ENCODE measurements around the gene BCAS3.
"Not testable (repeated sequence)": the region's sequence is repeated elsewhere in the genome, so short reads cannot be mapped to it uniquely, and the experiment has no call there.

BCAS3 gene

DNA sequence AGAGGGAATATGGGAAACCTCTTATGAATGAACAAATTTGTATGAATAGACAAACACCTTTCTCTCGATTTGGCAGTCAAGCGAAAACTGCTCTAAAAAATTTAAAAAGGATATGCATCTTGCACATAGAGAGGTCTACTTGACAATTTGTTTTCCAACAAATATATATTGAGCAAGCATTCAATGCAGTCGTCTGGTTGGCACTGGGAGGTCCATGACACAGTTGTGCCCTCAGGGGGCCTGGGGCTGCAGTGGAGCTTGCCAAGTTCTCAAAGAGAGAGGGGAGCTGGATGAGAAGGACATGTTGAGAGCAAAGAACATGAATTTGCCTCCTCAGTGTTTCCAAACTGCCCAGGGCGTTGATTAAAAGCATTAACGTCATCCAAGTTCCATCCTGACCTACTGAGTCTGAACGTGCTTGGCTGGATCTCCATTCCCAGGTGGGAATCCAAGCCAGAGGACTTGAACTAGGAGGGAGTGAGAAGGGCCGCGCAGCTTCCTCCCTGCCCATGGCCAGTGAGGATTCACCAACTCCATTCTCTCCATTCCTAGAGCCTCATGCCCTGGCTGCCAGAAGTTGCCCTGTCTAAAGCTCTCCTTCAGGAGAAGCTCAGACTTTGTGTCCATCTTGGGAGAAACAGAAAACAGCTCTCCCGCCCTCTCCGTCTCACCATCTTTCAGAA is 746.5 kb downstream of the BCAS3 start:
- no peak for DNase-seq (ENCODE audit: low read depth)
- H3K4me3 ChIP-seq (ENCODE audit: low read depth, low read length), result no peak overlapping the region
- TF ChIP-seq, protein P1, sequence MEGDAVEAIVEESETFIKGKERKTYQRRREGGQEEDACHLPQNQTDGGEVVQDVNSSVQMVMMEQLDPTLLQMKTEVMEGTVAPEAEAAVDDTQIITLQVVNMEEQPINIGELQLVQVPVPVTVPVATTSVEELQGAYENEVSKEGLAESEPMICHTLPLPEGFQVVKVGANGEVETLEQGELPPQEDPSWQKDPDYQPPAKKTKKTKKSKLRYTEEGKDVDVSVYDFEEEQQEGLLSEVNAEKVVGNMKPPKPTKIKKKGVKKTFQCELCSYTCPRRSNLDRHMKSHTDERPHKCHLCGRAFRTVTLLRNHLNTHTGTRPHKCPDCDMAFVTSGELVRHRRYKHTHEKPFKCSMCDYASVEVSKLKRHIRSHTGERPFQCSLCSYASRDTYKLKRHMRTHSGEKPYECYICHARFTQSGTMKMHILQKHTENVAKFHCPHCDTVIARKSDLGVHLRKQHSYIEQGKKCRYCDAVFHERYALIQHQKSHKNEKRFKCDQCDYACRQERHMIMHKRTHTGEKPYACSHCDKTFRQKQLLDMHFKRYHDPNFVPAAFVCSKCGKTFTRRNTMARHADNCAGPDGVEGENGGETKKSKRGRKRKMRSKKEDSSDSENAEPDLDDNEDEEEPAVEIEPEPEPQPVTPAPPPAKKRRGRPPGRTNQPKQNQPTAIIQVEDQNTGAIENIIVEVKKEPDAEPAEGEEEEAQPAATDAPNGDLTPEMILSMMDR (IDR thresholded peaks at IDR 0.05; ENCODE audit: insufficient read depth, low read depth, low read length, missing control alignments), result no peak

DNA sequence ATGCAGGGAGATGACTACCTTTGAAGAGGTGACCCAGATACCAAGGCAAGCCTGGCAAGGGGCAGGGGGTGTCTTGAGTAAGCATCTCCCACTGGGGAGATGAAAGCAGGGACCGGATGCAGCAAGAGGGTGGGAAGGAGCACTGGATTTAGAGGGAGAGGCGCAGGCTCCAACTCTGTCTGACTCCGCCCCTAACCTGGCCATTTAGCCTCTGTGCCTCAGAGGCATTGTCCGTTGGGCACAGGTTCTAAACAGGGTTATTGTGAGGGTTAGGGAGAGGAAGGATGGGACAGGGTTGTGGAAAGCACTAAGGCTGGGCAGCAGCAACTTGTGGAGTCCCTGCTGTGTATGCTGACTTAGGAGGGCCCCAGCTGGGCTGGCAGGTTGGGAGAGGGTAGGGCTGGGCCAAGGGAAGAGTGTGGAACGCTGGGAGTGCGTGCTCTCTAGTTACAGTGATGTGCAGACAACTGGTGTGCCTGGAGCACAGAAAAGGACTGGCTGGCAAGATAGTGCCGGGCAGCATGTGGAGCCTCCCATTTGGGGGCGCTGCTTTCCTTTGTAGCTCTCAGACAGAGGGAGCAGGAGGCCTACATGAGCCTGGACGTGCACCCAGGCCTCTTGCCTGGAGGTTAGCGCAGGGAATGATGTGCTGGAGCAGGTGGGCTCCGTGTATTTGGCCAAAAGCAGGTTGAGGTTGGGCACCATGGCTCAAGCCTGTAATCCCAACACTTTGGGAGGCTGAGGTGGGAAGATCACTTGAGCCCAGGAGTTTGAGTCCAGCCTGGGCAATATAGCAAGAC is 748.2 kb downstream of the BCAS3 start:
- H3K4me3 ChIP-seq (ENCODE audit: low read depth, low read length), result no peak overlapping the region
- TF ChIP-seq, protein P1 (IDR thresholded peaks at IDR 0.05; ENCODE audit: insufficient read depth, low read depth, low read length, missing control alignments), result no peak
- no peak for DNase-seq (ENCODE audit: low read depth)

GRCh38 chr17:61426482-61427304 is 749.0 kb downstream of the BCAS3 start:
- DNase-seq (ENCODE audit: low read depth), result no peak

DNA sequence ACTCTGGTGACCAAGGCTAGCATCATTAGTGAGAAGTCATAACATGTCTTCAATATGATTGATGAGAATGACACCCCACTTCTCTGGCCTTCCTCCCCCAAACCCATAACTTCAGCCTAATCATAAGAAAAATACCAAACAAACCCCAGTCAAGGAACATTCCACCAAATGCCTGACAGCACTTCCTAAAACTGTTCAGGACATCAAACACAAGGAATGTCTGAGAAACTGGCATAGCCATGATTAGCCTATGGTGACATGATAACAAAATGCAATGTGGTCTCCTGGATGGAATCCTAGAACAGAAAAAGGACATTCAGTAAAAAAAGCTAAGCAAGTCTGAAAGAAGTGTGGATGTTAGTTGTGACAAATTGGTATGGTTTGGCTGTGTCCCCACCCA is 749.9 kb downstream of the BCAS3 start:
- no peak overlapping the region for H3K4me3 ChIP-seq (ENCODE audit: low read depth, low read length)
- TF ChIP-seq, protein P1 (IDR thresholded peaks at IDR 0.05; ENCODE audit: insufficient read depth, low read depth, low read length, missing control alignments), result no peak
- DNase-seq (ENCODE audit: low read depth), result no peak

More at GRCh38 chr17:61426482-61427304, 749.0 kb downstream of the BCAS3 start:
- no peak overlapping the region for H3K4me3 ChIP-seq (ENCODE audit: low read depth, low read length)
- TF ChIP-seq, protein P1 (IDR thresholded peaks at IDR 0.05; ENCODE audit: insufficient read depth, low read depth, low read length, missing control alignments), result no peak

DNA sequence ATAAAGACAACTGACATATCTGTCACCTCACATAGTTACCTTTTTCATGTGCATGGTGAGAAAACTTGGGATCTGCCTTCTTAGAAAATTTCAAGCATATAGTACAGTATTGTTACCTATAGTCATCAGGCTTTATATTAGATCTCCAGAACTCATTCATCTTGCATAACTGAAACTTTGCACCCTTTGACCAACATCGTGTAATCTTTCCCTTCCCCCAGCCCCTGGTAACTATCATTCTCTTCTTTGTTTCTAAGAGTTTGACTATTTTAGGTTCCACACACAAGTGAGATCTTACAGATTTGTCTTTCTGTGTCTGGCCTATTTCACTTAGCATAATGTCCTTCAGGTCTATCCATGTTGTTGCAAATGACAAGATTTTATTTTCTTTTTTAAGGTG is 751.6 kb downstream of the BCAS3 start:
- DNase-seq (ENCODE audit: low read depth), result no peak
- TF ChIP-seq, protein P1 (IDR thresholded peaks at IDR 0.05; ENCODE audit: insufficient read depth, low read depth, low read length, missing control alignments), result no peak

GRCh38 chr17:61429831-61430230 is 752.2 kb downstream of the BCAS3 start:
- H3K4me3 ChIP-seq (ENCODE audit: low read depth, low read length); DNase-seq (ENCODE audit: low read depth): not testable (repeated sequence)

More for the DNA sequence above, 751.6 kb downstream of the BCAS3 start:
- H3K4me3 ChIP-seq (ENCODE audit: low read depth, low read length), result no peak overlapping the region

Measured in GM12865 (cell line).